Hematopoietic multipotent progenitor cell (in vitro differentiated cells): ENCODE data around the gene PPP4R3B. TPM values are rescaled to one million over a fixed set of nuclear protein-coding genes. Genes with fewer than 3 reads are reported as not detected.
"Not testable (repeated sequence)": the region's sequence is repeated elsewhere in the genome, so short reads cannot be mapped to it uniquely, and the experiment has no call there.

ENCODE experiments used
- DNase-seq, 3 donors: peaks; one replicate each; pipeline ENCODE4 v3.0.0-alpha.2; 2011 to 2015; ENCODE audit warnings: low read depth in 2 of 3, low spot score in 2 of 3
- total RNA-seq: library from RNA; depleted of rRNA; stranded (reverse); fragments of >200 nt; gene quantifications from one replicate; pipeline ENCODE4 v1.2.3, GENCODE V29; 2012

PPP4R3B gene
- total RNA-seq, 1 donor, result 29.6 TPM

- DNase-seq, result not testable (repeated sequence)
Observed at GRCh38 chr2:55596795-55597194, 20.6 kb downstream of the PPP4R3B start.

- DNase-seq, result no peak
Observed at GRCh38 chr2:55595536-55595935, 21.9 kb downstream of the PPP4R3B start.

- no peak for DNase-seq
Observed at GRCh38 chr2:55592130-55592529, 25.3 kb downstream of the PPP4R3B start.

- peak in 1 of 3 donors; percentile 14 for DNase-seq
Observed at GRCh38 chr2:55590810-55591440, 26.5 kb downstream of the PPP4R3B start.

GRCh38 chr2:55585451-55586080 is 31.9 kb downstream of the PPP4R3B start:
- DNase-seq, result no peak

- peak in 2 of 3 donors; percentile 15 to 16 for DNase-seq
Observed at GRCh38 chr2:55581874-55582547, 35.4 kb downstream of the PPP4R3B start.

GRCh38 chr2:55581435-55581834 is 36.0 kb downstream of the PPP4R3B start:
- peak in 2 of 3 donors; percentile 36 to 40 for DNase-seq

- not testable (repeated sequence) for DNase-seq
Observed at GRCh38 chr2:55569002-55569401, 48.4 kb downstream of the PPP4R3B start.

GRCh38 chr2:55567298-55567697 is 50.1 kb downstream of the PPP4R3B start:
- DNase-seq, result no peak

GRCh38 chr2:55565613-55566012 is 51.8 kb downstream of the PPP4R3B start:
- no peak for DNase-seq

GRCh38 chr2:55560855-55561254 is 56.6 kb downstream of the PPP4R3B start:
- no peak for DNase-seq

- DNase-seq, result no peak
Observed at GRCh38 chr2:55556809-55557208, 60.6 kb downstream of the PPP4R3B start.

- no peak for DNase-seq
Observed at GRCh38 chr2:55555977-55556376, 61.4 kb downstream of the PPP4R3B start.

GRCh38 chr2:55553321-55553720 is 64.1 kb downstream of the PPP4R3B start:
- DNase-seq, result no peak

- no peak for DNase-seq
Observed at GRCh38 chr2:55550368-55551102, 66.9 kb downstream of the PPP4R3B start.

- not testable (repeated sequence) for DNase-seq
Observed at GRCh38 chr2:55547679-55548078, 69.7 kb downstream of the PPP4R3B start.

GRCh38 chr2:55547001-55547400 is 70.4 kb downstream of the PPP4R3B start:
- no peak for DNase-seq

GRCh38 chr2:55530539-55531081 is 86.8 kb downstream of the PPP4R3B start:
- peak in 1 of 3 donors; percentile 4 for DNase-seq

GRCh38 chr2:55526174-55526573 is 91.2 kb downstream of the PPP4R3B start:
- DNase-seq, result no peak

- no peak for DNase-seq
Observed at GRCh38 chr2:55524884-55525437, 92.5 kb downstream of the PPP4R3B start.
